ENCODE measurements around the gene SPTY2D1.

DNA sequence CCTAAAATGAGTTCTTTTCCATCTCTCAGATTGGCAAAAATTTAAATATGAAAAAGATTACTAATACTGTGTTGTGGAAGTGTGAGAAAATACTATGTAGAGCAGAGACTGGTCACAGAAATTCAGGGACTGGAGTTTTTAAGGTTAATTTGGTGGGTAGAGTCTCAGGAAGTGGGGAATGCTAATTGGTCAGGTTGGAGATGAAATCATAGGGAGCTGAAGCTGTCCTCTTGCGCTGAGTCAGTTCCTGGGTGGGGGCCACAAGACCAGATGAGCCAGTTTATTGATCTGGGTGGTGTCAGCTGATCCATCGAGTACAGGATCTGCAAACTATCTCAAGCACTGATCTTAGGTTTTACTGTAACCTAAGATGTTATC, 35.1 kb upstream of the SPTY2D1 start:
- TF ChIP-seq, protein P1, sequence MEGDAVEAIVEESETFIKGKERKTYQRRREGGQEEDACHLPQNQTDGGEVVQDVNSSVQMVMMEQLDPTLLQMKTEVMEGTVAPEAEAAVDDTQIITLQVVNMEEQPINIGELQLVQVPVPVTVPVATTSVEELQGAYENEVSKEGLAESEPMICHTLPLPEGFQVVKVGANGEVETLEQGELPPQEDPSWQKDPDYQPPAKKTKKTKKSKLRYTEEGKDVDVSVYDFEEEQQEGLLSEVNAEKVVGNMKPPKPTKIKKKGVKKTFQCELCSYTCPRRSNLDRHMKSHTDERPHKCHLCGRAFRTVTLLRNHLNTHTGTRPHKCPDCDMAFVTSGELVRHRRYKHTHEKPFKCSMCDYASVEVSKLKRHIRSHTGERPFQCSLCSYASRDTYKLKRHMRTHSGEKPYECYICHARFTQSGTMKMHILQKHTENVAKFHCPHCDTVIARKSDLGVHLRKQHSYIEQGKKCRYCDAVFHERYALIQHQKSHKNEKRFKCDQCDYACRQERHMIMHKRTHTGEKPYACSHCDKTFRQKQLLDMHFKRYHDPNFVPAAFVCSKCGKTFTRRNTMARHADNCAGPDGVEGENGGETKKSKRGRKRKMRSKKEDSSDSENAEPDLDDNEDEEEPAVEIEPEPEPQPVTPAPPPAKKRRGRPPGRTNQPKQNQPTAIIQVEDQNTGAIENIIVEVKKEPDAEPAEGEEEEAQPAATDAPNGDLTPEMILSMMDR (conservative IDR thresholded peaks at IDR 0.05; ENCODE audit: low read length) = no peak
- TF ChIP-seq EZH2phosphoT487 (IDR thresholded peaks at IDR 0.05; ENCODE audit: borderline replicate concordance, low read depth, low read length) = no peak
